ENCODE measurements around the gene NAA10.

NAA10 gene

DNA sequence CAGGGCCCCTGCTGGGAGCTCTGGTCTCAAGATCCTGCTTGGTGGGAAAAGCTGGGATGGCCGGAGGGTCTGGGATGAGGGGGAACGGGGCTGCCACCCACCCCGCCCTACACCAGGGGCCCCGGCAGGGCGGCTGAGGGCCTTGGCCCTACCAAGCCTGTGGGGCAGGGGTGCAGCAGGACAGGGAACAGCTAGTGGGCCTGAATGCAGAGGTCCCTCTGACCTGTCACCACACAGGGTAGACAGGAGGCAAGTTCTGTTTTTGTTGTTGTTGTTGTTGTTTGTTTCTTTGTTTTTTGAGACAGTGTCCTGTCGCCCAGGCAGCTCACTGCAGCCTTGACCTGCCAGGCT, 9.9 kb upstream of the NAA10 start:
- DNase-seq (ENCODE audit: low spot score), result no peak
- TF ChIP-seq, protein P1, sequence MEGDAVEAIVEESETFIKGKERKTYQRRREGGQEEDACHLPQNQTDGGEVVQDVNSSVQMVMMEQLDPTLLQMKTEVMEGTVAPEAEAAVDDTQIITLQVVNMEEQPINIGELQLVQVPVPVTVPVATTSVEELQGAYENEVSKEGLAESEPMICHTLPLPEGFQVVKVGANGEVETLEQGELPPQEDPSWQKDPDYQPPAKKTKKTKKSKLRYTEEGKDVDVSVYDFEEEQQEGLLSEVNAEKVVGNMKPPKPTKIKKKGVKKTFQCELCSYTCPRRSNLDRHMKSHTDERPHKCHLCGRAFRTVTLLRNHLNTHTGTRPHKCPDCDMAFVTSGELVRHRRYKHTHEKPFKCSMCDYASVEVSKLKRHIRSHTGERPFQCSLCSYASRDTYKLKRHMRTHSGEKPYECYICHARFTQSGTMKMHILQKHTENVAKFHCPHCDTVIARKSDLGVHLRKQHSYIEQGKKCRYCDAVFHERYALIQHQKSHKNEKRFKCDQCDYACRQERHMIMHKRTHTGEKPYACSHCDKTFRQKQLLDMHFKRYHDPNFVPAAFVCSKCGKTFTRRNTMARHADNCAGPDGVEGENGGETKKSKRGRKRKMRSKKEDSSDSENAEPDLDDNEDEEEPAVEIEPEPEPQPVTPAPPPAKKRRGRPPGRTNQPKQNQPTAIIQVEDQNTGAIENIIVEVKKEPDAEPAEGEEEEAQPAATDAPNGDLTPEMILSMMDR (IDR thresholded peaks at IDR 0.05; ENCODE audit: extremely low read depth, insufficient read depth, missing control alignments), result no peak
- in situ Hi-C loops (cut with MboI; ENCODE audit: low pct_unique_long_range_greater_than_20kb, low sequenced_read_pairs, unreplicated experiment), result loop anchor here (10.0 to 25.0 kb wide), 2 partner anchors 190 to 982 kb away; no protein-coding TSS in a partner anchor

DNA sequence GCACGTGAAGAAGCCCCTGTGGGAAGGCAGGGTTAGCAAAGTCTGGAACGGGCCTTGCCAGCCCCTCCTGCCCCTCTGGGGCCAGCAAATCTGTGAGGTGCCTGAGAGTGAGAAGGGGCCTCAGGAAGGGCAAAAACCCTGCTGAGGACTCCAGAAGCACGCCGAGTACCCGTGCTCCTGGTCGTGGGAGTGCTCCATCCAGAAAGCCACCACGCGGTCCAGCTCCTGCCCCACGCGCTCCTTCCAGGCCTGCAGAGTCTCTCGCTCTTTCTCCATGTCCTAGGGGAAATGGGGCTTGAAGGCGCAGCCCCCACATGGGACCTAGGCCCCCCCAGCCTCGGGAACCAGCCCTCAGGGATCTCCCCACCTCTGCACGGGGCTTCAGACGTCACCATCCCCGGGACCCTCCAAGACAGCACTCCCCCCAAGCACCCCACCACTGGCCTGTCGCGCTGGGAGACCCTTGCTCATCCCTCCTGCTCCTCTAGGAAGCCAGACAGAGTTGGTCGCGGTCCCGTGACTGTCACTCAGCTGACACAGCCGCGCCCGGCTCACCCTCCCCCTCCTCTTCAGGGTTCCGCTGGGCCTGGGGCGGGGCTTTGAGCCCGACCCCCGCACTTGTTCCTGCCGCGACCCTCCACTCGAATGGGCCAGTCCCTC, 9.4 kb upstream of the NAA10 start, which contains the start of gene RENBP:
Gene RENBP, minus strand, starts transcription at position 504 of the 660 bp plus-strand sequence. Its CDS starts 33 bp downstream, at position 471.
- TF ChIP-seq, protein P1 (IDR thresholded peaks at IDR 0.05; ENCODE audit: extremely low read depth, insufficient read depth, missing control alignments), result no peak
- in situ Hi-C loops (cut with MboI; ENCODE audit: low pct_unique_long_range_greater_than_20kb, low sequenced_read_pairs, unreplicated experiment), result loop anchor here (10.0 to 25.0 kb wide), 2 partner anchors 189 to 982 kb away; no protein-coding TSS in a partner anchor
- no peak for DNase-seq (ENCODE audit: low spot score)

- in situ Hi-C loops (cut with MboI; ENCODE audit: low pct_unique_long_range_greater_than_20kb, low sequenced_read_pairs, unreplicated experiment), result loop anchor here (10.0 to 25.0 kb wide), 2 partner anchors 187 to 979 kb away; no protein-coding TSS in a partner anchor
- TF ChIP-seq, protein P1 (IDR thresholded peaks at IDR 0.05; ENCODE audit: extremely low read depth, insufficient read depth, missing control alignments), result no peak
- DNase-seq (ENCODE audit: low spot score), result no peak
These were observed 6.8 kb upstream of the NAA10 start for GRCh38 chrX:153941336-153942252.

DNA sequence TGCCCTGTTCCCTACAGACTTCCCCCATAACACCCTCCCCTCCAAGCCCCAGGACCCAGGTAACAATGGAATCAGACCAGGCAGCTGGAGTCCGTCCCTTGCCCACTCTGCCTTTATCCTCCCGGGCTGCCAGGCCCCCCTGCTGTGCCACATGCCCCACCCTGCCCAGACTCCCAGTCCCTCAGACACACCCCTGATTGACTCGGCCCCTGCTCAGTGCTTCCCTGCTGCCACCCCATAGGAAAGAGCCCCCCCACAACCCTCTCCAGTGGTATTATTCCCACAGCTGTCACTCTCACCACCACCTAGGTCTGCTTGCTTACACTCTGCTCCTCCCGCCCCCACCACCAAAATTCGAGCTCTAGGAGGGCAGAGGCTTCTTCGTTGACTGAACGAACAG, 4.7 kb upstream of the NAA10 start:
- DNase-seq (ENCODE audit: low spot score), result no peak
- in situ Hi-C loops (cut with MboI; ENCODE audit: low pct_unique_long_range_greater_than_20kb, low sequenced_read_pairs, unreplicated experiment), result loop anchor here (25.0 kb wide), 1 partner anchor 977 kb away; no protein-coding TSS in a partner anchor
- TF ChIP-seq, protein P1 (IDR thresholded peaks at IDR 0.05; ENCODE audit: extremely low read depth, insufficient read depth, missing control alignments), result no peak

DNA sequence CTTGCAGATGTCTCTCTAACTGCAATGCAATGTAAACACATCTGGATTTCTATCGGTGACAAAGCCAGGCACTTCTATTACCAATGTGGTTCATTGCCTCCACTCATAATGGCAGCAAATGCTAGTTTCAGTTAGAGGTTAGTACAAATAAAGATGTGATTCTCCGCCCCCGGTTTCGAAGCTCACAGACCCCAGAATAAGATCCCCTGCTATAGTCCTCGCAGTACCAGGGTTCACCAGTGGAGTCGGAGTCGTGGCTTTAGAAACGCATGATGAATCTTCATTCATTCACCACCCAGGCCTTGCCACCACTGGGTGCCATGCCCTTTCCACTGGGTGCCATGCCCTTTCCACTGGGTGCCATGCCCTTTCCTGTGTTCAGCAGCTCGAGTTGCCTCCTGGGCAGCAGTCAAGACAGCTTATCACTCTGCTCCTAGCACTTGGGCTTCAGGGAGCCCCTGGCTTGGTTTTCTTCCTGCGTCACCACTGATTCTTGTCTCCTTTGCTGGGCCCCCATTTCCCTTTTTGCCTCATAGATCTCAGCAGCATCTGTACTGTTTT, 3.5 kb upstream of the NAA10 start:
- in situ Hi-C loops (cut with MboI; ENCODE audit: low pct_unique_long_range_greater_than_20kb, low sequenced_read_pairs, unreplicated experiment), result loop anchor here (25.0 kb wide), 1 partner anchor 976 kb away; no protein-coding TSS in a partner anchor
- no peak for DNase-seq (ENCODE audit: low spot score)
- TF ChIP-seq, protein P1 (IDR thresholded peaks at IDR 0.05; ENCODE audit: extremely low read depth, insufficient read depth, missing control alignments), result no peak

GRCh38 chrX:153937056-153937455, 2.2 kb upstream of the NAA10 start:
- DNase-seq (ENCODE audit: low spot score), result no peak
- TF ChIP-seq, protein P1 (IDR thresholded peaks at IDR 0.05; ENCODE audit: extremely low read depth, insufficient read depth, missing control alignments), result no peak
- in situ Hi-C loops (cut with MboI; ENCODE audit: low pct_unique_long_range_greater_than_20kb, low sequenced_read_pairs, unreplicated experiment), result loop anchor here (25.0 kb wide), 1 partner anchor 975 kb away; no protein-coding TSS in a partner anchor
